Amygdala (tissue), 56 donors: ENCODE measurements around the gene H2BK1.

Experiments used
- DNase-seq, 56 donors: peaks; one replicate each; lab custom pipeline; 2025; lab: John Stamatoyannopoulos, UW

H2BK1 gene

DNA sequence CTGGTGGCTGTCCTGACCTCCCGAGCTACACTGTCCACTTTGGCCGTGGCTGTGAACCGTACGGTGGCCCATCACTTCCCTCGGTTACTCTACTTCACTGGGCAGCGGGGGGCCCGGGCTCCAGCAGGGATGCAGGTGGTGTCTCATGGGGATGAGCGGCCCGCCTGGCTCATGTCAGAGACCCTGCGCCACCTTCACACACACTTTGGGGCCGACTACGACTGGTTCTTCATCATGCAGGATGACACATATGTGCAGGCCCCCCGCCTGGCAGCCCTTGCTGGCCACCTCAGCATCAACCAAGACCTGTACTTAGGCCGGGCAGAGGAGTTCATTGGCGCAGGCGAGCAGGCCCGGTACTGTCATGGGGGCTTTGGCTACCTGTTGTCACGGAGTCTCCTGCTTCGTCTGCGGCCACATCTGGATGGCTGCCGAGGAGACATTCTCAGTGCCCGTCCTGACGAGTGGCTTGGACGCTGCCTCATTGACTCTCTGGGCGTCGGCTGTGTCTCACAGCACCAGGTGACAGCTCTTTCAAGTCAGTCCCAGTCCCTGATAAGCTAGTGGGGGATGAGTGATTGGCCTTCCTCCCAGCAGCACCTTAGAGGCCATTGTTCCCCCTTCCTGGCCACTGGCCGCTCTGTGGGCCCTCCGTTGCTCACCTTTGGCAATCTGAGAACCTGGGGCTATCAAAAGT is 25.0 kb upstream of the H2BK1 start:
- no peak for DNase-seq

DNA sequence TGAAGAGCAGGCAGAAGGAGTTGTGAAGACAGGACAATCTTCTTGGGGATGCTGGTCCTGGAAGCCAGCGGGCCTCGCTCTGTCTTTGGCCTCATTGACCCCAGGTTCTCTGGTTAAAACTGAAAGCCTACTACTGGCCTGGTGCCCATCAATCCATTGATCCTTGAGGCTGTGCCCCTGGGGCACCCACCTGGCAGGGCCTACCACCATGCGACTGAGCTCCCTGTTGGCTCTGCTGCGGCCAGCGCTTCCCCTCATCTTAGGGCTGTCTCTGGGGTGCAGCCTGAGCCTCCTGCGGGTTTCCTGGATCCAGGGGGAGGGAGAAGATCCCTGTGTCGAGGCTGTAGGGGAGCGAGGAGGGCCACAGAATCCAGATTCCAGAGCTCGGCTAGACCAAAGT is 23.5 kb upstream of the H2BK1 start:
- no peak for DNase-seq

DNA sequence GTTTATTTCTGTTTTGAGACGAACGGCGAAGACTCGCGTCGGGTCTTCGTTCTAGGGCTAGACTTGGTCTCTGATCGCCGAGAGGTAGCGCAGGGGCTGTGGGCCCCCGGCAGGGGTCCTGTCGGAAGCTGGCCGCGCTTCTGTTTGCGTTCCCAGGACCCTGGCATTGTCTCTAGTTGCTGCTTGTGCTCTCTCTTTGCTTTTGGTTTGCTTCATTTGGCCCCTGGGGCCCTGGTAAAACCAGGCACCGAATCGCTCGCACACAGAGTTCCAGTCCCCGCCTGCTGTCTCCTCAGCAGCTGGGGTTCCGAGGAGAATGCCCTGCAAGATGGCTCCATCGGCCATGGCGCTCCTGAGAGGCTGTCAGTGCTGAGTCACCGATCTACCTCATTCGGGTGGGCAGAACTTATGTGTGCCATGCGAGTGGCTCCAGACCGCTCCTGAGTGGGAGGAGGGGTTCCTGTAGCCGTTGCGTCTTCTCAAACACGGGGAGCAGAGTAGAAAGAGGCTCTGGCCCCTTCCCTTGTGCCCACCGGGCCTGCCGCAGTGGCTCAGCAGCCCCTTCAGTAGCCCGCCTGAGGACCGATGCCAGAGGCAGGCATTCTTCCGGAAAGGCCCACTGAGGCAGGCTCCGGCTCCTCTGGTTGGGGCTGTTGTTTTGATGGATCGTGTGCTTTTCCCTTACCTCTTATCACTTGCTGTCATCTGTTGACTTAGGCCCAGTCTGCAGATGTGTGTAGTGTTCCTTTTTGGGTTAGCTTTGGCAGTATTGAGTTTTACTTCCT is 22.8 kb upstream of the H2BK1 start:
- peak in 34 of 56 donors; percentile 11 to 69 (median 41) for DNase-seq

DNA sequence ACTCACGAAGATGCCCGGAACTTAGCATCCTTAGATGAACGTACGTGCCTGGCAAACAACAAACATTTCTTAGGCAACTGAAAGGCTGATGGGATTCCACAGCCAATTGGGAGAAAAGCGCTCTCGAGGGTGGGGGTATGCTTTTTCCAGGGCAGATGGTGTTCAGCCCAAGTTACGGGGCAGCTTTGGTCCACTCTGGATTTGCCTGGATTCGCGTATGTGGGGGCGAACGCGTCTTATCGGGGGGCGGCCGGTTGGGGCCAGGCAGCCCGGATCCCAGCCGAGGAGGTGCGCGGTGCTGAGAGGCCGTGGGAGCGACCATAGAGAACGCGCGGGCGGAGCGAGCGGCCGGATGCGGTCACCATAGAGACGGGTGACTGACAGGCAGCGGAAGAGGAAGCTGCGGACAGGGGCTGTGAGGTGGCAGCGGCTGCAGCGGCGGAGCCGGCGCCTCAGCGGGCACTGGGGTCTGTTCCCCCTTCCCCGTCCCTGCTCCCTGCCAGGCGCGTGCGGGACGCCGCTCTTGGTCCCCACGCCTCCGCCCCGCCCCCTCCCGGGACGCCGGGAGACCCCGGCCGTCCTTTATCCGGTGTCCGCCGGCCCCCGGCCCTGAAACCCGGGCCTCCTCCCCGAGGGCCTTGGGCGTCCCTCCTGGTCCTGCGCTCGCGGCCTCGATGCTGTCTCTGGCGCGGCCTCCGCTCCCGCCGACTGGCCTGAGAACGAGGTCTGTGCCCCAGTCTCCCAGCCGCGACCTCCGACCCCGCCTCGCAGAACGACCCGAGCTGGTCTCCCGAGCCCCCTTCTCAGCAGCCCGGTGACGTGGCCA is 22.0 kb upstream of the H2BK1 start, which contains the start of gene CHPF2:
Gene CHPF2 (plus strand): TSS at position 393 of the 826 bp plus-strand sequence. CDS start 1,529 bp downstream, outside the sequence.
- DNase-seq = peak; percentile 44 to 94 (median 82)

DNA sequence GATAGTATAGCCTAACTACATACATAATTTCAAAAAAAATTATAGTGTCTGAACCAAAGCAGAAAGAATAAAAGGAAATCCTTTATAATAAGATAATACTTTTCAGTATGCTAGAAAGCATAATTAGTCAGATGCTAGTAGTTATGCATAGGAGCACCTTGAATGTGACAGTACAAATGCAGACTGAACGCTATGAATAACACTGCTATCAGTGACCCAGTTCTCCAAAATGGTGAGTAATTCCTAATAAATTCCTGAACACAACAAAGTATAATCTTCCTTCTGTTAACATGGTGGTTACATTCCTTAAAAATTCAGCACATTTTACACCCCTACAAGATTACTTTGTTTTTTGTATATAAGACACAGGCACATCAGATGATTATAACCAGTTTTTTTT is 20.8 kb upstream of the H2BK1 start:
- DNase-seq = no peak

DNA sequence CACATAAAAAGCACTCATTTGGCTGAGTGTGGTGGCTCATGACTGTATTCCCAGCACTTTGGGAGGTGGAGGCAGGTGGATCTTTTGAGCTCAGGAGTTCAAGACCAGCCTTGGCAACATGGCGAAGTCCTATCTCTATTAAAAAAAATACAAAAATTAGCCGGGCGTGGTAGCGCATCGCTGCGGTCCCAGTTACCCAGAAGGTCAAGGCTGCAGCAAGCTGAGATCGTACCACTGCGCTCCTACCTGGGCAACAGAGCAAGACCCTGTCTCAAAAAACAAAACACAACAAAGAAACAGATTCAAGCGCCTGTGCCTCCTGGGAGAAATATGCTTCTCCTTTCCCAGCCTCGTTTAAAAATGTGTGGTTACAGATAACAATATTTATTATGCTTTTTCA is 19.0 kb upstream of the H2BK1 start:
- no peak for DNase-seq

DNA sequence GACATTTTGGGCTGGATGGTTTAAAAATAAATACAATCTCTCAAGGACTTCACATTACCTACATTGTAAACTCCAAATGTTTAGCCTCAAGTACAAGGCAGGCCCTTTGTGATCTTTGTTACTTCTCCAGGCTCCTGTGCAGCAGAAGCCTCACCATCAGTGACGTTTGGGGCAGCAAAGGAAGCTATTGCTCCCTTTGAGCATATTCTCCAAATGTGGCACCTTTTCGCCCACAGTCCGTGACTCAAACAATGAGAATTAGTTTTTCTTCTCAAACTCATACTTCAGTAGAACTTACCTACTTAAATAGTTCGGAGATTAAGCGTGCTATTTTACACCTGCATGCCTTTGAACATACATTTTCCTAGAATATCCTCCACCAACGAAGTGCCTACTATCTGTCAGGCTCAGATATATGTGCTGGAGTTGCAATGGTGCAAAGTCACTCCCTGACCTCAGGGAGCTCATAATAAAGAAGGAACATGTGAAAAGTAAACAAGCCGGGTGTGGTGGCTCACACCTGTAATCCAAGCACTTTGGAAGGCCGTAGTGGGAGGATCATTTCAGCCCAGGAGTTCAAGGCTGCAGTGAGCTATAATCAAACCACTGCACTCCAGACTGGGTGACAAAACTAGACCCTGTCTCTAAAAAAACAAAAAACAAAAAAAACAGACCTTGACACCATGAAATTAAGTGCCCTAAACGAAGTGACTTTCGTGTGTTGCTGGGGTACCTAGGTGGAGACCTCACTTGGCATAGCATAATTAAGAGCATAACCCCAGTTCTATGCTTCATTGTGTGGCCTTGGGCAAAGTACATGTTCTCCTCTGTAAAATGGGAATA is 18.0 kb upstream of the H2BK1 start:
- DNase-seq = no peak

DNA sequence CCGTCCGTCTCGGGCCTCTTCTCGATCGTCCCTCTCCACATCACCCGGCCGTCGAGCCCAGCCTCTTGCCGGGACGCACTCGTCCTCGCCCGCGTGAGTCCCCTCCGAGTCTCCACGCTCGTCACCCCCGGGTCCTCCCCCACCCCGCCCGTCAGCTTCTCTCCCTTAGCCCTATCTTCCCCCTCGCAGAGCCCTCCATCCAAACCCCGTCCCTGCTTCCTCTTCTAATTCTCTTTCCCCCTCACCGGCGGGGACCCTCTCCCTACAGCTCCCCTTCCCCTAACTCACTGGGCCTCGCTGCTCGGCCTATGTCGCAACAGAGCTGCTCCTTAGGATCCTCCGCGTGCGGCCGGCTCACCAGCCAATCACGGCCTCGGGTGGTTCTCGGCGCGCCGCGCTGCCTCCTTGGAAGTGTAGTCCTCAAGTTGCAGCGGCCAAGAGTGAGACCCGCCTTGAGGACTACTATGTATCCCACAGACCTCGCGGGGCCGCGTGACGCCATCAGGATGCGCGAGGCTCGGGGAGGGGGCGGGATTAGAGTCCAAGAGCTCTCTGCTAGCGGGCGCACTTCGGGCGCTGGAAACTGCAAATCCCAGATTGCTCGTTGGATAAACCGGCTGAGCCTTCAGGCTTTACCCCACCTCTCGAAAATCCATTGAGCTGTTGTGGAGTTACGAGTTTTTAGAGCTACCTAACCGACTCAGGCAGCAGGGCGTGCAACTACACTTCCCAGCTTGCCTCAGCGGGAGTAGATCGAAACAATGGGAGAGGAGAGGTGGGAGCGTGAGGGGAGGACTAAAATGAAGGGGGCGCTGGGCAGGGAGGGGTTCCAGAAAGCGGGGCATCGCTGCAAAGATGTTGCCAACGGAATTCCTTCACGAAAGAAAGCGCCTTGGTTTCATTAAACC is 16.8 kb upstream of the H2BK1 start, which contains the start of gene ABCF2:
Gene ABCF2 (minus strand): TSS at position 331 of the 908 bp plus-strand sequence. CDS start 747 bp downstream, outside the sequence.
- peak; percentile 77 to 100 (median 98) for DNase-seq

DNA sequence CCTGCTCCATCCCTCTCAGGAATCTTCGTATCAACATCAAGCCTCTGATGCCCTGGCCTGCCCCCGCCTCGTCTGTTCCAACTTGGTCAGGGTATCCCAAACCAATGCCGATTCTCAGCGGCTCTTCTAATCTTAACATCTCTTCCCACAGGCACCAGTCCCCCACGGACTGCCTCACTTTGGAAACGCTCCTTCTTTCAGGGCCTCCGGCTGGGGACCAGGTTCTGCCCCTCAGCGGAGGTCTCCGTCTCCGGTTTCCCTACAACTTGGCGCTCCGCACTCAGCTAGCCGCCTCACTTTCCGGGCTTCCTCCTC is 16.2 kb upstream of the H2BK1 start:
- no peak for DNase-seq

DNA sequence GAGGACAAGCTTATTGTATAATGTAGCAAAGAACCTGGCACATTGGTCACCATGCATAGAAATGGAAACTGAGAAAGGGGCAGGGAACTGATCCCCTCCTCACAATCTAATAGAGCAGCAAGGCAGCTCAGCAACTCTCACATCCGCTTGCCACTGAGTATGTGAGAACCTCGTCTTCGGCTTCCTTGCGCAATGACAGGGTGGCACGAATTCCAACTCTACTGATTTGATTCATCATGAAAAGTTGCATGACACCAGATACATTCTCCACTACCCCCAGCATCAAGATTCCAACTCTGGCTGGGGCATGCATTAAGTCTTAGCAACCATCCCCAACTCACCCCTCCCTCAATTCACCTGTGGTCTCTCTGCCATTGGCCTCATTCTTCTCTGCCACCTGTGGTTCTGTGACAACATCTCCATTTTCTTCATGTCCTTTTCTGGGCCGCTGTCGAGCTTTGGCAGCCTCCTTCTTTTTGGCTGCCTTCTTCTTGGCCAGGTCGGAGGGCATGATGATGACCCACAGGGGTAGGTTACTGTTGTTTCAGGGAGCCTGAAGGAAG is 15.7 kb upstream of the H2BK1 start:
- no peak for DNase-seq

DNA sequence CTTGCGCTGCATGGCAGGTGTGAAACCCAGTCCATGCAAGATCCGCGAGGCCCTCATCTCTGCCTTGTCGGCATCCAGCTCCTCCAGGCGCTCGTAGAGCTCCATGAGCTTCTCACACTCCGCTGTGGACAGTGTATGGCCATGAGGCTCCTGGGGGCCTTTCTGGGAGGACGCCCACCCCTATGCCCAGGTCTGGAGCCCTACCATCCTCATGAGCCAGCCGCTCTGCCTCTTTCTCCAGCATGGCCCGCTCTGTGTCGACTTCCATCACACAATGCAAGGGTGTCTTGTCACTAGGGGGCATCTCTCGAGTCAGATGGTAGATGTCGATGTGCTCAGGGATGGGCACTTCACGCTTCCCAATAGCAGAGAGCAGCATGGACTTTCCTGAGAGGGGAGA is 13.4 kb upstream of the H2BK1 start:
- no peak for DNase-seq

DNA sequence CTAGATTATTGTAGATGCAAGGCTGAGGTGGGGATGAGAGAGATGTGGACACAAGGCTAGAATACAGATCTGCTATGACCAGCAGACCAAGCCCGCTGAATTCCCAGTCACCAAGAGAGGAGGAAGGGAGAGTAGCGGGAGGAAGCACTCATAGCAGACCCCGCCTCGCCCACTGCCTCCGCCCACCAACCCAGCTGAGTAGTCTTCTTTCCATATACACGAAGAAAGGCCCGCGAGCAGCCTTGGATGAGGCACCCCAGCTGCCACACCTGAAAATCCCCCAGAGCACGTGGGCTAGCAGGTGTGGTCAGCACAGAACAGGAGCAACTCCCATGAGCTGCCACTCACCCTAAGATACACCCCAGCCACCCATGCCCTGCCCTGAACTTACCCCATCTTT is 7.9 kb upstream of the H2BK1 start:
- DNase-seq = no peak

DNA sequence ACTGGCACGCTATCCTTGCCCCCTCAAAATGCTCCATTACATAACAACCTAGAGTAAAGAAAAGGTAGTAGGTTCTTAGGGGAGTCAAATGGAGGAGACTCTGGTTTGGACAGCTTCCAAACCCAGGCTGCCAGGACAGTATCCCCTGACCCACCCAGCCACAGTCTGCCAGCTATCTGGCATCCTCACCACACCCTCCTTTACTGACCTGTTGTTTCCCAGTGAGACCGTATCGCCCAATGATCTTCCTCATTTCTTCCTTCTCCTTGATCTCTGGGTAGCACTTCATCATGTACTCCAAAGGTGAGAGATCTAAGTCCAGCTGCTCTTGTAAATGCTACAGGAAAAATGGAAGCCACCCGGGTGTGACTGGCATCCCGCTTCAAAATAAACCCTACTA is 5.1 kb upstream of the H2BK1 start:
- DNase-seq = no peak

DNA sequence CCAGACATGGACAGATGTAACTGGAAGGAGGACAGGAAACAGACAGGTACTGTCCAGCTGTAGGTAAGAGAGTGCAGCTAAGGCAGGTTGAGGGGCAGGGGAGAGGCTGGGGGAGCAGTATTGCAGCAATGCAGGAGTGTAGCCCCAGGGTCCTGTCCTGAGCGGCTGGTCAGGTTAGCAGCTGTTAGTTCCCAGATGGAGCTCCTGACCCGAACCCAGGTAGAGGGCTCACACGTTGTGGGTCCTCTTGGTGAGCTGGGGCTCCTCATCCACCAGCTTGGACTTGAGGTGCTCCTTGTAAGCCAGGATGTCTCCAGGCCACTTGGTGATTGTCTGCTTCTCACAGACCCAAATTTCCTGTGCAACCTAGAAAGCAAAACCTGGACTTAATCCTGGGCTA is 3.5 kb upstream of the H2BK1 start:
- DNase-seq = no peak

DNA sequence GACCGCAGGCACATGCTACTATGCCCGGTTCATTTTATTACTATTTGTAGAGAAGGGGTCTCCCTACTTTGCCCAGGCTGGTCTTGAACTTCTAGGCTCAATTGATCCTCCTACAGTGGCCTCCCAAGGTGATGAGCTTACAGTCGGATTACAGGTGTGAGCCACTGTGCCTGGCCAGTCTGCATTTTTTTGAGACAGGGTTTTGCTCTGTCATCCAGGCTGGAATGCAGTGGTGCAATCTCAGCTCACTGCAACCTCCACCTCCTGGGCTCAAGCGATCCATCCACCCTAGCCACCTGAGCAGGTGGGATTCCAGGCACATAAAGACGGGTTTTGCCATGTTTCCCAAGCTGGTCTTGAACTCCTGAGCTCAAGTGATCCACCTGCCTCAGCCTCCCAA is 2.3 kb upstream of the H2BK1 start:
- DNase-seq = no peak

DNA sequence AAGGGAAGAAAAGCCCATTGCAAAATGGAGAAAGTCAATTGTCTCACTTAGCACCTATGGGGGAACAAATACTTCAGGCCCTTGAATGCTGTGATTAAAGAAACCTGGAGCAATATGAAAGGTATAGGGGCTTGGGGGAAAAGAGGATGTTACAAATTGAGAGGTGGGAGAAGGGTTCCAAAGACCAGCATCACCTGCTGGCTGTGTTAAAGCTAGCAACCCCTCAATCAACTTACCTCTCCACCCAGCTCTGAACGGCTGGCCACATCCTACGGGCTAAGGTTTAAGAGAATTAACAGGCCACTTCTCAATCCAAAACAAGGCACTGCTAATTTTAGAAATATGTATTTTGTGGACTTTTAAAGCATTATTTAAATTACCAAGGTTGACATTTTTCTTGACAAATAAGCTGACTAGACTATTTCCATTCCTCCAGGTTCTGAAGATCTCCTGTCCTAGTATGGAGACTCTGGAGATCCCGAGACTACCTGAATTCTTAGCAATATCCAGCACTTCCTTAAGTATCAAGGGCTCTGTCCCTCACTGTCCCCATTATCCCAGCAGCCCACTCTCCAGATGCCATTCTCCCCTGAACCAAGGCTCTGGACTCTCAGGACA is 976 bp upstream of the H2BK1 start:
- no peak for DNase-seq

DNA sequence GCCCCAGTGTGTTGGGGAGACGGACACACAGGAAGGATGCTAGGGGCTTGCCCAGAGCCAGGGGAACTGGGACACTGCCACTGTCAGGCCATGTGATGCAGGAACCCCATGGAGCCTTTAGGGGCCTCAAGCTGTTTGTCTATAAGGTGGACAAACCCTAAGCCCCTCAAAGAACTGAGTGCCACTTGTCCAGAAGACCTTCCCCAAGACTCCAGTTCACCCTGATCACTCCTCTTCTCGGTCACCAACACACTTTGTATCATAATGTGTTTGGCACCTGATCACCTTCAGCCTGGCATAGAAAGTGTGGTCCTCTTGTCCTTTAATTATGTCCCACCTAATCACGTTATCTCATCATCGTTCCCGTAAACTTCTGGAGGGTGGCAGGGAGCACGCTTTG is 700 bp downstream of the H2BK1 start:
- DNase-seq = no peak

DNA sequence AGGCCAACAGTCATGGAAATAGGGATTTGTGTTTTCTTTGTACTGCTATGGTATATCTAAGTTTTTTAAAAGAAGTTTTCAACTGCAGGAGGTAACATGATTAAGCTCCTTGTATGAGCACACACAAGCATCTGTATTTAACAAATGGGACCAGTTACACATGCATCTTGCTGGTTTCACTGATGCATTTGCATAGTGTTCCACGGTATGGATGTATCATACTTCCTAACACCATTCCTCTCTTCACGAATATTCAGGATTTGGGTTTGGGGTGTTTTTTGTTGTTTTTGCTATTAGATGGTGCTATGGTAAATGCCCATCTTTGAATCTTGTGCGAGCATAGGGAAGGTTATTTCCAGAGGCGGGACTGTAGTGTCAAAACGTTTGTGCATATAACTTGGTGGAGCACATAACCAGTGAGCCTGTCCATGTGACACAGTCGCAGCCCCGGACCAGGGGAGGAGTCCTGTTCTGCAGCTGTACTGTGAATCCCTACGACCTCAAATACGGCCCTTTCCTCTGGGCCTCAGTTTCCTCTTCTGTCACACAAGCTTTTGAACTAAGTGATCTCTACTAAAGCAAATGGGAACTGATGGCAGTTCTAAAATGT is 1.9 kb downstream of the H2BK1 start:
- no peak for DNase-seq
